CD4-positive, alpha-beta T cell treated with Interleukin-12 subunit alpha and Interleukin-12 subunit beta, for 1 hour (primary cell): Measurements from ENCODE around the gene AGPAT3.

Experiments used
- DNase-seq: peaks from one replicate; pipeline ENCODE4 v3.0.0-alpha.2; 2020

AGPAT3 gene

GRCh38 chr21:43925609-43926008 is 60.6 kb downstream of the AGPAT3 start:
- no peak for DNase-seq

- no peak for DNase-seq
These were observed 61.2 kb downstream of the AGPAT3 start for GRCh38 chr21:43926196-43926595.

- no peak for DNase-seq
These were observed 62.7 kb downstream of the AGPAT3 start for GRCh38 chr21:43927591-43928221.

- DNase-seq, result no peak
These were observed 63.5 kb downstream of the AGPAT3 start for GRCh38 chr21:43928222-43929125.

- DNase-seq, result no peak
These were observed 64.4 kb downstream of the AGPAT3 start for GRCh38 chr21:43929217-43929971.

- DNase-seq, result no peak
These were observed 65.2 kb downstream of the AGPAT3 start for GRCh38 chr21:43930074-43930847.

GRCh38 chr21:43930848-43931375 is 65.9 kb downstream of the AGPAT3 start:
- DNase-seq, result no peak

GRCh38 chr21:43931489-43931888 is 66.5 kb downstream of the AGPAT3 start:
- no peak for DNase-seq

GRCh38 chr21:43932005-43932404 is 67.0 kb downstream of the AGPAT3 start:
- DNase-seq, result no peak

GRCh38 chr21:43933199-43933598 is 68.2 kb downstream of the AGPAT3 start:
- no peak for DNase-seq

GRCh38 chr21:43933680-43934079 is 68.7 kb downstream of the AGPAT3 start:
- no peak for DNase-seq

- no peak for DNase-seq
These were observed 69.1 kb downstream of the AGPAT3 start for GRCh38 chr21:43934116-43934515.

GRCh38 chr21:43934716-43935705 is 70.0 kb downstream of the AGPAT3 start:
- DNase-seq, result no peak

GRCh38 chr21:43935711-43936110 is 70.7 kb downstream of the AGPAT3 start:
- no peak for DNase-seq

GRCh38 chr21:43936247-43936967 is 71.4 kb downstream of the AGPAT3 start:
- DNase-seq, result no peak

GRCh38 chr21:43937051-43937832 is 72.2 kb downstream of the AGPAT3 start:
- DNase-seq, result no peak

GRCh38 chr21:43937891-43938309 is 72.9 kb downstream of the AGPAT3 start:
- no peak for DNase-seq

- peak; percentile 89 for DNase-seq
These were observed 73.9 kb downstream of the AGPAT3 start for GRCh38 chr21:43938751-43939442.
